HG03097 (cell line): ENCODE results near the gene RNF17.

Experiments used
- ATAC-seq: cut with Tn5 transposase; IDR thresholded peaks from one replicate; pipeline ENCODE4 v1.9.1; 2021; ENCODE audit not compliant: unreplicated experiment, low FRiP score

Gene RNF17

GRCh38 chr13:24892829-24893228, 128.9 kb downstream of the RNF17 start:
- ATAC-seq, result no peak

GRCh38 chr13:24893863-24894262, 129.9 kb downstream of the RNF17 start:
- ATAC-seq, result no peak

GRCh38 chr13:24894277-24894971, 130.5 kb downstream of the RNF17 start:
- ATAC-seq, result no peak

- no peak for ATAC-seq
These were observed 131.0 kb downstream of the RNF17 start for GRCh38 chr13:24894972-24895300.

GRCh38 chr13:24896061-24896460, 132.1 kb downstream of the RNF17 start:
- no peak for ATAC-seq

- ATAC-seq, result no peak
These were observed 133.3 kb downstream of the RNF17 start for GRCh38 chr13:24897293-24897692.

- no peak for ATAC-seq
These were observed 135.6 kb downstream of the RNF17 start for GRCh38 chr13:24899601-24900000.

- no peak for ATAC-seq
These were observed 136.5 kb downstream of the RNF17 start for GRCh38 chr13:24900507-24900906.

- no peak for ATAC-seq
These were observed 141.3 kb downstream of the RNF17 start for GRCh38 chr13:24905242-24905641.

- ATAC-seq, result no peak
These were observed 142.3 kb downstream of the RNF17 start for GRCh38 chr13:24906268-24906667.

GRCh38 chr13:24910502-24911132, 146.6 kb downstream of the RNF17 start:
- ATAC-seq, result no peak

GRCh38 chr13:24911133-24911908, 147.4 kb downstream of the RNF17 start:
- ATAC-seq, result no peak

- ATAC-seq, result no peak
These were observed 152.5 kb downstream of the RNF17 start for GRCh38 chr13:24916464-24916863.

GRCh38 chr13:24921003-24921402, 157.0 kb downstream of the RNF17 start:
- ATAC-seq, result no peak

GRCh38 chr13:24921881-24922280, 157.9 kb downstream of the RNF17 start:
- no peak for ATAC-seq

- ATAC-seq, result no peak
These were observed 158.4 kb downstream of the RNF17 start for GRCh38 chr13:24922387-24922744.

GRCh38 chr13:24922745-24923591, 159.0 kb downstream of the RNF17 start:
- ATAC-seq, result peak; percentile 87

- no peak for ATAC-seq
These were observed 161.6 kb downstream of the RNF17 start for GRCh38 chr13:24925318-24926231.

- no peak for ATAC-seq
These were observed 163.9 kb downstream of the RNF17 start for GRCh38 chr13:24927810-24928404.

GRCh38 chr13:24929196-24929595, 165.2 kb downstream of the RNF17 start:
- ATAC-seq, result no peak
